Mammary epithelial cell (primary cell): ENCODE data around the gene CFHR4.

Experiments
- CTCF ChIP-seq, 2 donors: IDR thresholded peaks in 1 of 2; conservative IDR thresholded peaks in 1 of 2; 2 replicates each; pipeline ENCODE4 v1.5.1; 2011 to 2012; ENCODE audit warnings: inconsistent platforms in 2 of 2, low read length in 2 of 2, mild to moderate bottlenecking in 2 of 2, control low read depth in 1 of 2, low read depth in 1 of 2; ENCODE audit not compliant: insufficient read depth in 1 of 2; ENCODE audit errors: extremely low read depth in 1 of 2
- EZH2 ChIP-seq: IDR thresholded peaks from 2 replicates; pipeline ENCODE4 v1.6.1; 2012; ENCODE audit warnings: low read length, inconsistent platforms, borderline replicate concordance

GRCh38 chr1:196896355-196896754 lies 8.5 kb downstream of the CFHR4 start:
- TF ChIP-seq CTCF (conservative IDR thresholded peaks at IDR 0.05 in 1 of 2, IDR thresholded peaks at IDR 0.05 in 1 of 2; ENCODE audit: extremely low read depth in 1 of 2, insufficient read depth in 1 of 2, low read depth in 1 of 2, low read length in 2 of 2) = no peak
- TF ChIP-seq EZH2 = no peak
